Right cardiac atrium (tissue), 5 donors: Measurements from ENCODE around the gene CRYL1. TPM values are rescaled to one million over a fixed set of nuclear protein-coding genes. Genes with fewer than 3 reads are reported as not detected.

Source experiments
- ATAC-seq, 2 donors: fragments of 200-7000 bp; cut with Tn5 transposase; one replicate each; pipeline versions ENCODE4 v1.8.0 to v1.9.1; 2020; ENCODE audit warnings: moderate library complexity in 2 of 2, mild to moderate bottlenecking in 1 of 2
- DNase-seq, 3 donors: peaks; one replicate each; pipeline ENCODE4 v3.0.0-alpha.2; 2020
- H3K27ac ChIP-seq: one replicate; pipeline ENCODE4 v1.5.1; 2013; ENCODE audit warnings: mild to moderate bottlenecking, low read length, control low read depth, moderate library complexity
- H3K27me3 ChIP-seq: one replicate; pipeline ENCODE4 v1.6.1; 2013; ENCODE audit not compliant: control insufficient read depth, insufficient read depth
- H3K4me1 ChIP-seq: one replicate; pipeline ENCODE4 v1.6.1; 2013; ENCODE audit warnings: low read length; ENCODE audit not compliant: control insufficient read depth, insufficient read depth
- H3K4me3 ChIP-seq: one replicate; pipeline ENCODE4 v1.5.1; 2013; ENCODE audit warnings: low read length, control low read depth
- H3K9me3 ChIP-seq: one replicate; pipeline ENCODE4 v1.6.1; 2013; ENCODE audit warnings: low read length; ENCODE audit not compliant: control insufficient read depth
- WGBS: extraction: QIAGEN DNeasy Blood & Tissue Kit; methylation state at CpG from one replicate; pipeline ENCODE4 v1.1.7; 2013; 5-methylcytosine and 5-hydroxymethylcytosine counted together
- intact Hi-C, 4 donors: fragments of 100-400 bp; cut with DNase I; formaldehyde crosslinking; loops; one replicate each; pipeline versions ENCODE4 v1.11.0 to v1.14.0; 2022 to 2023
- polyA plus RNA-seq: library from polyadenylated mRNA; stranded (reverse); fragments of 200-250 nt; gene quantifications from one replicate; pipeline ENCODE4 v1.2.3, GENCODE V29; 2013
- total RNA-seq, 4 donors: library from RNA; stranded (reverse); fragmentation: NEBNext Ultra II Directional; extraction: Animal tissue kit (Norgen Biotek cat#: 25700); gene quantifications; one replicate each; pipeline ENCODE4 v1.2.1, GENCODE V29; 2021
- donor health status: healthy with polysubstance abuse.
- donor health status: DM: no; HTN: yes; CAD: no.
- donor health status: DM: no; HTN: no; CAD: no.
- donor health status: DM: no; HTN: yes; CAD: no; lungs with severe emphysema.
- donor health status: DM: yes; HTN: yes; CAD: no.

The CRYL1 gene
- total and polyA plus RNA-seq, 5 donors, result 29.3 to 41.8 (median 33.1) TPM

- DNase-seq (no peak), ATAC-seq (no peak)
- Histone ChIP-seq H3K4me1 (peaks cover 2% of the 10 kb centered on the region), H3K9me3 (no peaks in the 10 kb centered on the region), H3K4me3 (no peak overlapping the region), H3K27me3 (no peaks in the 10 kb centered on the region), H3K27ac (no peak overlapping the region)
- 86% methylated on average over 6 of the region's 6 CpGs for WGBS
- intact Hi-C loops, result no loop called here
Measured at GRCh38 chr13:20420938-20421337, 104.7 kb downstream of the CRYL1 start.

GRCh38 chr13:20418953-20419352, 106.7 kb downstream of the CRYL1 start:
- intact Hi-C loops, result no loop called here
- ATAC-seq, result no peak
- no peak overlapping the region for H3K27ac ChIP-seq

GRCh38 chr13:20416223-20416745, 109.4 kb downstream of the CRYL1 start:
- DNase-seq, result no peak
- Histone ChIP-seq H3K27me3 (no peaks in the 10 kb centered on the region), H3K27ac (no peak overlapping the region), H3K4me1 (no peaks in the 10 kb centered on the region), H3K9me3 (no peaks in the 10 kb centered on the region), H3K4me3 (no peak overlapping the region)
- ATAC-seq, result no peak
- 78% methylated on average over 14 of the region's 14 CpGs for WGBS
- intact Hi-C loops, result no loop called here

More at GRCh38 chr13:20418953-20419352, 106.7 kb downstream of the CRYL1 start:
- DNase-seq, result no peak
- no peak overlapping the region for H3K4me3 ChIP-seq
- no peaks in the 10 kb centered on the region for H3K27me3 ChIP-seq
- peaks cover 2% of the 10 kb centered on the region for H3K4me1 ChIP-seq
- H3K9me3 ChIP-seq, result no peaks in the 10 kb centered on the region
- WGBS, result 97% methylated on average over 7 of the region's 7 CpGs

- intact Hi-C loops, result no loop called here
- Histone ChIP-seq H3K27ac (no peak overlapping the region), H3K27me3 (no peaks in the 10 kb centered on the region), H3K4me1 (no peaks in the 10 kb centered on the region), H3K9me3 (no peaks in the 10 kb centered on the region), H3K4me3 (no peak overlapping the region)
- WGBS, result 95% methylated on average over 27 of the region's 27 CpGs
- ATAC-seq (no peak), DNase-seq (no peak)
Measured at GRCh38 chr13:20415694-20416107, 110.0 kb downstream of the CRYL1 start.

- no peaks in the 10 kb centered on the region for H3K27me3 ChIP-seq
- intact Hi-C loops, result no loop called here
- no peak for DNase-seq
- peak in 1 of 2 donors; percentile 7 for ATAC-seq
- no peaks in the 10 kb centered on the region for H3K4me1 ChIP-seq
- no peaks in the 10 kb centered on the region for H3K9me3 ChIP-seq
- WGBS, result 76% methylated on average over 31 of the region's 31 CpGs
- no peak overlapping the region for H3K27ac ChIP-seq
- H3K4me3 ChIP-seq, result no peak overlapping the region
Measured at GRCh38 chr13:20415306-20415679, 110.4 kb downstream of the CRYL1 start.

GRCh38 chr13:20414546-20415305, 110.9 kb downstream of the CRYL1 start:
- no peaks in the 10 kb centered on the region for H3K27me3 ChIP-seq
- H3K4me3 ChIP-seq, result no peak overlapping the region
- intact Hi-C loops, result no loop called here
- no peaks in the 10 kb centered on the region for H3K4me1 ChIP-seq
- peak; percentile 44 to 55 for ATAC-seq
- WGBS, result 46% methylated on average over 45 of the region's 45 CpGs
- no peak for DNase-seq
- no peaks in the 10 kb centered on the region for H3K9me3 ChIP-seq
- H3K27ac ChIP-seq, result no peak overlapping the region

- intact Hi-C loops, result no loop called here
Measured at GRCh38 chr13:20412691-20413355, 112.8 kb downstream of the CRYL1 start.

GRCh38 chr13:20411638-20412342, 113.9 kb downstream of the CRYL1 start:
- no peaks in the 10 kb centered on the region for H3K27me3 ChIP-seq
- ATAC-seq (no peak), DNase-seq (no peak)
- H3K4me1 ChIP-seq, result no peaks in the 10 kb centered on the region
- H3K9me3 ChIP-seq, result no peaks in the 10 kb centered on the region
- H3K27ac ChIP-seq, result no peak overlapping the region
- 48% methylated on average over 6 of the region's 6 CpGs for WGBS
- no peak overlapping the region for H3K4me3 ChIP-seq
- intact Hi-C loops, result no loop called here

More at GRCh38 chr13:20412691-20413355, 112.8 kb downstream of the CRYL1 start:
- Histone ChIP-seq H3K4me3 (no peak overlapping the region), H3K9me3 (no peaks in the 10 kb centered on the region), H3K27ac (no peak overlapping the region), H3K27me3 (no peaks in the 10 kb centered on the region), H3K4me1 (no peaks in the 10 kb centered on the region)
- DNase-seq, result no peak
- no peak for ATAC-seq
- WGBS, result 76% methylated on average over 7 of the region's 7 CpGs

GRCh38 chr13:20410726-20411125, 114.9 kb downstream of the CRYL1 start:
- WGBS, result 65% methylated on average over 4 of the region's 4 CpGs
- Histone ChIP-seq H3K9me3 (no peaks in the 10 kb centered on the region), H3K27ac (no peak overlapping the region), H3K4me3 (no peak overlapping the region), H3K27me3 (no peaks in the 10 kb centered on the region), H3K4me1 (no peaks in the 10 kb centered on the region)
- intact Hi-C loops, result no loop called here
- DNase-seq (no peak), ATAC-seq (no peak)

GRCh38 chr13:20408181-20408580, 117.5 kb downstream of the CRYL1 start:
- Histone ChIP-seq H3K4me3 (no peak overlapping the region), H3K27me3 (no peaks in the 10 kb centered on the region), H3K4me1 (no peaks in the 10 kb centered on the region), H3K9me3 (no peaks in the 10 kb centered on the region), H3K27ac (no peak overlapping the region)
- DNase-seq (no peak), ATAC-seq (no peak)
- 63% methylated on average over 8 of the region's 8 CpGs for WGBS
- intact Hi-C loops, result no loop called here

- 92% methylated on average over 5 of the region's 5 CpGs for WGBS
- intact Hi-C loops, result no loop called here
- H3K4me1 ChIP-seq, result no peaks in the 10 kb centered on the region
- no peak for DNase-seq
- no peak overlapping the region for H3K4me3 ChIP-seq
- H3K27me3 ChIP-seq, result no peaks in the 10 kb centered on the region
- no peak for ATAC-seq
- H3K27ac ChIP-seq, result no peak overlapping the region
- H3K9me3 ChIP-seq, result no peaks in the 10 kb centered on the region
Measured at GRCh38 chr13:20407759-20408158, 117.9 kb downstream of the CRYL1 start.
